GM03348 (cell line): ENCODE data around the gene SLC37A1.

Experiments
- DNase-seq: peaks from one replicate; pipeline ENCODE4 v3.0.0; 2012; ENCODE audit warnings: low spot score

Gene SLC37A1

GRCh38 chr21:42545317-42545716 lies 31.7 kb downstream of the SLC37A1 start:
- no peak for DNase-seq

DNA sequence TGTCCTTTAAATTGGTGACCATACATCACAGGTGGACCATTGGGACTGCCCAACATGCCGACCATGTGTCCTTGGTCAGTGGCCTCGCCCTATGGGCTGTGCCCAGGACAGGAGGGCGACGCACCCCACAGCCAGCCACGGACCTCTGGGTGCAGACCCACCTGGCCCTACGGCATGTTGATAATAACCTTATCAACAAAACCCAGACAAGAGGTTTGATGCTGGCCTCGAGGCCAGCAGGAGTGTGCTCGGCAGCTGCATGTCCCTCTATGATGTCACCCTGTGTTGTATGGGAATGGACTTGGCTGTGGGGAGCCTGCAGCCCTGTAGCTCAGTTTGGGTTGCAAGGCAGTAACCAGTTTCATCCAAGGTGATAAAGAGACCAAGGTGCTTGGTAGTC lies 32.1 kb downstream of the SLC37A1 start:
- DNase-seq: no peak

DNA sequence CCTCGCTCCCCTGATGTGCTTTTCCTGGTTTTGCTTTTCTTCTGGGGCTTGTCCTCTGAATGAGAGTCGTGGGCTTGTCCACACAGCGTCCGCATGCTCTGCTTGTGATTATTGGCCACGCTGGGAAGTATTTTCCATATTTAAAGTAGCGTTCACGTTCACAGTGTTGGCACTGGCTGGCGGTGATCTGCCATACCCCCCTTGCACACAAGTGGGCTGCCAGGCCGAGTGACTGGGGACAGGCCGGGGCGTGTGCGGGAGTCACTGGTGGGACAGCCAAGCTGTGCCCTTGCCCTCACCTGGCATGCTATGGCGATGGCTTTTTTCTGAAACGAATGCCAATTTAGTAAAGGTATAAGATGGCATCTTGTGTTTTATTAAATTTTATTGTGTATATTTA lies 32.8 kb downstream of the SLC37A1 start:
- no peak for DNase-seq

DNA sequence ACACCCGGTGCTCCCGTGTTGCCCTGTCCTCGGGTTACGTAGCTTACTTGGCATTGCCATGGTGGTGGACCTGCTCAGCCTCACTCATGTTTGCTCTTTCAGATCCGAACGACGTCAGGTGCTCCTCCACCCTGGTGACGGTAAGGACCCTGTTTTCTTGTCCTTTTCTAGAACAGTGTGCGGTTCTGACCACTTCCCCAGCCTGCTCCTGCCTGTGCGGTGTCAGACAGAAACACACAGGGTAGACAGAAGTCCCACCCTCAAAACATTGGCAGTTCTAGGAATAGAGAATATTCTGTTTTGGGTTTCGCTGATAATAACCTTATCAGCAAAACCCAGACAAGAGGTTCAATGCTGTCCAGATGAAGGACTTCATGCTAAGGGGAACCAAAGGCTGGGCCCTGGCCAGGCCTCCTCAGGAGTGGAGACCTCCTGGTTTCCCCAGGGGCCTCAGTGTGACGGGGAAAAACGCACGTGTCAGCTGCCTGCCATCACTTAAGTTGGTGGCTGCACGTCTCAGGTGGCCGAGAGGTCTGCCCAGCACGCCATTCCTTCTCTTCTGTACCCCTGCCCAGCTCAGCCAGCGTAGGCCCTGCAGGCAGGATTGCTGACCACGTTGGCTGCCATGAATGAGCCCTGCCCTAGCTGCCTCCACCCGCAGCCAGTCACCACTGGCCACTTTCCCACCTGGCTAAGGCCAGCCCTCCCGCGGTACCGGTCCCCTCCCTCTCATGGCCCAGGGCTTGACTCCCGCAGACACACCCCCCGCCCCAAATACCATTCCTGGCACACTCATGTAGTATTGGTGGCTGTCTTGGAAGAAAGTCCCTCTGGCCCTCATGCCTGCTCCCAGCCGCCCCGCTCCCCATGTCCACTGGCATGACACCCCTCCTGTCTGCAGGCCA lies 33.6 kb downstream of the SLC37A1 start:
- DNase-seq: no peak

- DNase-seq: no peak
These were observed 34.3 kb downstream of the SLC37A1 start for GRCh38 chr21:42547906-42548365.

DNA sequence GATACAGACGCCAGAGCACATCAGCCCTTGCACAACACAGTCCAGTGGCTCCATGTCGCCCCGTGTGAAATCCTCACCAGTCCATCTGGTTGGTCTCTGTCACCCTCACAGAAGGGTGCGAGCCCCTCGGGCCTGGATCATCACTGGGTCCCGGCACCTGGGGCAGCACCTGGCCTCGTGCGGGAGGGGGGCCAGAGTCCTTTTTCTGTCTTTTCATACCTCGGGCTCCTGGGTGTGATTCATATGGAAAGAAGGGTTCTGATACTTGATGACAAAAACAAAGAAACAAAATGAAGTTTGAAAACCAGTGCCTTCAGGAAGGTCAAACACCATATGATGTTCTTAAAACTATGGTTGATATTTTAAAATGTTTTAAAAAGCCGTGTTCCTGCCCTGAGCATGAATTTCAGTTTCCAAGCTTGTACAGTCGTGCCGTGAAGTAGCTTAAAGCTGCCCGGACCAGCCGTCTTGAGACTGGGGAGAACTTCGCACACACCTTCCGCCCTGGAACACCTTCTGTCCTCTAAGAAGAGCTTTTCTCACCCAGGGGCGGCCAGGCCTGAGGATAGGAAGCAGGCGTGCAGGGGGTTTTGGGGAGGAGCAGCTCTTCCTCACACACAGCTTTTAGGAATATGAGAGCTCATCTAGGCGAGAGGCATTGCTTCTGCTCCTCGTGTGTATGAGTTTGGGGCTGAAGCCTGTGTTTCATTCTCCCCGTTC lies 35.2 kb downstream of the SLC37A1 start:
- DNase-seq: no peak

DNA sequence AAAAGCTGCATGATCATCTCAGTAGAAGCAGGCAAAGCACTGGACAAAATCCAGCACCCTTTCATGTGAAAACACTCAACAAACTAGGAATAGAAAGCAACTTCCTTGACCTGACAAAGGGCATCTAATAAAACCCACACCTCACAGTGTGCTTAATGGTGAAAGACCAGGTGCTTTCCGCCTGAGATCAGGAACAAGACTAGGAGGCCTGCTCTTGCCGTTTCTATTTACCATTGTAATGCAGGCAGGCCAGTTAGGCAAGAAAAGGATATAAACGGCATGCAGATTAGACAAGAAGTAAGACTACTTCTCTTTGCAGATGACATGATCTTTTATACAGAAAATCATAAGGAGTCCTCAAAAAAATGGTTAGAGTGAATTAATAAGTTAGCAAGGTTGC lies 37.2 kb downstream of the SLC37A1 start:
- no peak for DNase-seq

DNA sequence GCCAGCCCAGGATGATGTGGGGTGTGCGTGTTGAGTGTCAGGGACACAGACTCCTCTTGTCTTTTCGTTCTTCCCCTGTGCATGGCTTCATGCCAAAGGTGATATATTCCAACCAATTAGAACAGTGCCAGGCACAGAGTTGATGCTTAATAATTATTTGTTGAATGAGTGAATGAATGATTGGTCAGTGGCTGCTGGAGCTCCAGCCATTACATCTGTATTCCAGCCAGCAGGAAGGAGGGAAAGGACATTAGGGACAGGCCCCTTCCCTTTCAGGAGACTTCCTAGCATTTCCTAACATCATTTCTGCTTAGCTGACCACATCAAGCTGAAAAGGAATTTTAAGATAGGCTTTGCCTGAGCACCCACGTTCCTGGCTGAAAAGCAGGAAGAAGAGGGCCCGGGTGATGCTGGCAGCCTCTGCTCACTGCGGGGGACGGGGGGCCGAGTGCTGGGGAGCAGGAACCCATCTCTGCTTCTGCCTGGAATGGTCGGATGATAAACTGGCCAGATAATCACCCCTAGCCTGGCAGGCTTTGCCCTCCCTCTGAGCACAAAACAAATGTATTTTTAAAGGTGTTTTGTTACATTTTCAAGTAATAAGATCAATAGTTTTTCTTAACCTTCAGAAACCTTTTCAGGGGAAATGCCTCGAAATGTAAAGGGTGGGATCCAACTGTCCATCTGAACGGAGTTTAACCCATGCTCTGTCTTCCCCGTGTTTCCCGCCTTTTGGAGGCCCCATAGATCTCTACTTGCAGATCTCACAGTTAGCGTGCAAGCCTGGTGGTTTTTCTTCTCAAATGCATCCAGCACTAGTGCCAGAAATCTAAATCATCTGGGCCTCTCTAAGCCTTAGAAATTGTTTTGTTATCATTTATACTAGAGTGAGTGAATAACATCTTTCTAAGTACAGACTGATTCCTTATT lies 39.0 kb downstream of the SLC37A1 start:
- no peak for DNase-seq

DNA sequence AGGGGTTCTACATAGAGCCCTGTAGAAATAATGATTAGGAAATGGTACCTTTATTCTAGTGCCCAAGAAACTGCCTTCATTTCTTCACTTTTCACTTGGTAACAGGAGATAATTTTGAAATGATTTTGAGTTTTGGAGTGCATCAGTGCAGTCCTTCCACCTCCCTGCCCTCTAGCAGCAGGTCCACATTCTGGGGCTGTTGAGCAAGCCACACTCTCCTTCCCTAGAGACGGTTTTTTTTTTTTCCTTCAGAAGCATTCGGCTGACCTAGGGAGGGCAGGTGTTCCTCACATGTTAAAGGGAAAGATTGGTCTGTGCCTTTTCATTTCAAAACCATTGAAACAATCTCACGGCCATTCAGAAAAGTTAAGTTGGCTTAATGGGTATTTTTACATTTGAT lies 39.8 kb downstream of the SLC37A1 start:
- DNase-seq: no peak

DNA sequence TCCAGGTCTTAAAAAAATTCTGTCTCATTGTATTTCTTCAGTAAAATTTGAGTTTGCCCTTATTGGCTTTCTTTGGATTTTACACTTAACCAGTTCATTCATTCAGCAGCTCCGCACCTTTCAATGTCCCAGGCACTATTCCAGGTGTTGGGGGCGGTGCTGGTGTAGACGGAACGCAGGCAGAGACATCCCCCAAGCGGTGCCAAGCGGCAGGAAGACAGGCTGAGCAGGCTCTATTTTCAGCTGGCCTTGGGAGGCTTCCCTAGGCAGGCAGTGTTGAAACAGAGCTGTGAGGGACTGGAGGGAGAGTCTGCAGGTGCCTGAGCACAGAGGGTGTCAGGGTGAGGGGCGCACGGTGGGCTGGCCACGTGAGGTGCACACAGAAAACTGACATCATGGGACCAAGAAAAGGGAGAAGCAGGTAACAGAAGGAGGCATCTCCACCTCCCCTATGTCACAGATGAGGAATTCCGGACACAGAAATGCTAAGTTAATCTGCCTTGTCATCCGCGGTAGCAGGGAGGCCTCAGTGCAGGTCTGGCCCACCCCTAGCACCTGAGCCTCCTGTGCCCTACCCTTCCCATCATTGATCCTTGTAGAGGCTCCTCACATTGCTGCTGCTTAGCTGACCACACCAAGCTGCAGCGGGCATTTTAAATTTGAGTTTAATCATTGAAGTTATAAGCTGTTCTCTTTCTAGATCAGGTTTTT lies 40.8 kb downstream of the SLC37A1 start:
- no peak for DNase-seq

DNA sequence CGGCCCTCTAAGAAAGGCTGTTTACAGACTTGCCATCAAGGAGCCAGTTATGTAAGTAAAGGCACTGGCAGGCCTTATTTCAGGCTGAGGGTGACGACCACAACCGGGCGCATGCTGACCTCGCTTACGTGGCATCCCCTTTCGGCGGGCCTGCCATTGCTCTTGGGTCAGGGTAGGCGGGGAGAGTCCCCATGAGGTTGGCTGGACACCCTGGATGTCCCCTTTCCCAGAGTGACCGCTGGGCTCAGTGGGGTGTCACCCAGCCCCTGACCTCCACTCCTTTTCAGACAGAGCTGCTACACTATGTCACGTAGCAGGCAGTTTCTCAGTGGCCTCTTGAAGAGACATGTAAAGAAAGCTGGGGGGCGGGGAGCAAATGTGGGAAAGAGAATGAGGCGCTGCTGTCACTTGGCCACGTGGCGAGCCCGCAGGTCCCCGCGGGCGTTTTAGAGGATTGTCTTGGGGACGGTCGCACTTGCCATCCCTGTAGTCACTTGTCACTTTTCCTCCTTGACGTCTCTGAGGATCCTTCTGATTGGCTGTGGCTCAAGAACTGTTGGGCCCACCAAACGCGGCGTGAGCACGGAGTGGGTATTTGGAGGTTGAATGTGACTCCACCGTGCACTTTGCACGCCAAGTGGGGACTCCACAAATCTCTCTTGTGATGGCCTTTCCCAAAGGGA lies 42.2 kb downstream of the SLC37A1 start:
- no peak for DNase-seq

DNA sequence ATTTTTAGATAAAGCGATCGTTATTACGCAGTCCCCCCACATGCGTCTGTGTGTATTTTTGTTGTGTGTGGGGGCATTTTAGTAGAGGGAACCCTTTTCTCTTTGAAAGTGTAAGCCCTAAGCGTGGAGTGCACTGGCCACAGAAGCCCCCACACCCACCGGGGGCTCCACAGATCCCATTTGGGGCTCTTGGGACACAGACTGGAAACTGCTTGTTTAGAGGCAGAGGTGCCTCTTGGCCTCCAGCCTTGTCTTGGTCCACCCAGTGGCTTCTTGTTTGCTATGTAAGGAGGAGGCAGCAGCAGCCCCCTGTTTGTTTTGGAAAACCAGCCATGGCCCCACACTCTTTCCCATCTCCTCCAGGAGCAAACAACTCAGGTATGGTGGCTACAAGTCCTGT lies 42.8 kb downstream of the SLC37A1 start:
- DNase-seq: no peak

GRCh38 chr21:42556960-42557359 lies 43.3 kb downstream of the SLC37A1 start:
- DNase-seq: no peak

- DNase-seq: no peak
These were observed 43.8 kb downstream of the SLC37A1 start for GRCh38 chr21:42557420-42557819.

GRCh38 chr21:42558368-42558767 lies 44.7 kb downstream of the SLC37A1 start:
- DNase-seq: no peak

- DNase-seq: no peak
These were observed 45.2 kb downstream of the SLC37A1 start for GRCh38 chr21:42558846-42559245.

DNA sequence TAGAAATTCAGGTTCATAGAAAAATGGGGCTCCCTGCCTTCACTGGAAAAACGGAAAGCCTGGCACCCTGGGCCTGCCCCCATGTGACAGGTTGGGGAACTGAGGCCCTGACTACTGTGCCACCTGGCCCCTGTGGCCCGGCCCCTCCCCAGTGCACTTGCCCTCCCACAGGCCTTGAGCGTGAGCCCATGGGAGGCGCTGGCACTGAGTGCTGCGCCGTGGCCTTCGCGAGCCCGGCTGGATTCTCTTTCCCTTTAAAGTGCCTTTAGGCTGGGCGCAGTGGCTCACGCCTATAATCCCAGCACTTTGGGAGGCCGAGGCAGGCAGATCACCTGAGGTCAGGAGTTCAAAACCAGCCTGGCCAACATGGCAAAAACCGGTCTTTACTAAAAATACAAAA lies 45.7 kb downstream of the SLC37A1 start:
- DNase-seq: no peak

DNA sequence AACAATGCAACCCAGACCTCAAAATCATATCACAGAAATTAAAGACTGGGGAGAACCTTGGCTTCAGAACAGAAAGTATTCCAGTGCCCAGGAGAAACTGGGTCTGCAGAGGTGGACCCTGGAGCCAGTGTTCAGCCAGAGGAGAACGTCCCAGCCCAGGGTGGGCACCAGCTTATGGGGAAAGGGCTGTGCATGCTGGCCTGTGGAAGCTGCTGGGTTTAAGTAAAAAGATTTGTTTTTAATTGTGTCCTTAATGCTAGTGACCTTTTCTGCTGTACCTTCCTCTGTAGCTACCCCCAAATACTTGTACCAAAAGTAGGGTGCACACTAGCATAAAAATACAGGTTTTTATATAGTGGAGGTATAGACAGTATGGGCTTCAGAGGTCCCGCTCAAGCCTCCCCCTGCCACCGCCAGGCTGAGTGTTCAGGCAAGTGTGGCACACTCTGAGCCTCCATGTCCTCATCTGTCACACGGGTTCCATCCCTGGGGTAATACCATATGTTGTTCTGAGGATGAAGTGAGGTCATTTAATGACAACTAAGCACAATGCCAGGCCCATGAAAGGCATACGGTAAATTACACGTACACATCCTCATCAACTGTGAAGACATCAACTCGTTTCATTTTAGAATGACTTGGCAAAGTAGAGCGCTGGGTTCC lies 47.0 kb downstream of the SLC37A1 start:
- DNase-seq: no peak

GRCh38 chr21:42561762-42562650 lies 48.4 kb downstream of the SLC37A1 start:
- no peak for DNase-seq
